ENCODE measurements around the gene RRM1.
A peak's percentile ranks its signal among the peaks of the same experiment; 100 is the strongest.
"Not testable (repeated sequence)": the region's sequence is repeated elsewhere in the genome, so short reads cannot be mapped to it uniquely, and the experiment has no call there.

RRM1 gene

GRCh38 chr11:4094348-4095291, at the start of gene RRM1:
TSS of gene RRM1 (plus strand) at chr11:4094799. CDS start at chr11:4095013, 214 bp downstream.
- DNase-seq = peak; percentile 91

GRCh38 chr11:4044976-4045646, 49.5 kb upstream of the RRM1 start:
- DNase-seq = no peak

- DNase-seq = no peak
Measured at GRCh38 chr11:4048340-4048739, 46.3 kb upstream of the RRM1 start.

- DNase-seq = no peak
Measured at GRCh38 chr11:4049006-4049405, 45.6 kb upstream of the RRM1 start.

- no peak for DNase-seq
Measured at GRCh38 chr11:4050138-4050537, 44.5 kb upstream of the RRM1 start.

- DNase-seq = not testable (repeated sequence)
Measured at GRCh38 chr11:4053200-4053599, 41.4 kb upstream of the RRM1 start.

GRCh38 chr11:4054643-4055042, 40.0 kb upstream of the RRM1 start:
- no peak for DNase-seq

GRCh38 chr11:4059424-4059823, 35.2 kb upstream of the RRM1 start:
- no peak for DNase-seq

- DNase-seq = no peak
Measured at GRCh38 chr11:4060182-4060923, 34.2 kb upstream of the RRM1 start.

- DNase-seq = no peak
Measured at GRCh38 chr11:4061700-4062099, 32.9 kb upstream of the RRM1 start.

- DNase-seq = no peak
Measured at GRCh38 chr11:4063348-4063747, 31.3 kb upstream of the RRM1 start.

- DNase-seq = no peak
Measured at GRCh38 chr11:4064278-4064955, 30.2 kb upstream of the RRM1 start.

GRCh38 chr11:4065086-4065485, 29.5 kb upstream of the RRM1 start:
- DNase-seq = no peak

- DNase-seq = no peak
Measured at GRCh38 chr11:4065601-4066377, 28.8 kb upstream of the RRM1 start.

GRCh38 chr11:4066910-4067309, 27.7 kb upstream of the RRM1 start:
- DNase-seq = no peak

GRCh38 chr11:4068962-4069361, 25.6 kb upstream of the RRM1 start:
- DNase-seq = no peak

GRCh38 chr11:4071325-4071724, 23.3 kb upstream of the RRM1 start:
- DNase-seq = no peak

GRCh38 chr11:4071914-4072313, 22.7 kb upstream of the RRM1 start:
- DNase-seq = no peak

GRCh38 chr11:4072668-4073285, 21.8 kb upstream of the RRM1 start:
- DNase-seq = peak; percentile 63

- no peak for DNase-seq
Measured at GRCh38 chr11:4074266-4074665, 20.3 kb upstream of the RRM1 start.

- peak; percentile 61 for DNase-seq
Measured at GRCh38 chr11:4076774-4077173, 17.8 kb upstream of the RRM1 start.

- no peak for DNase-seq
Measured at GRCh38 chr11:4083198-4083597, 11.4 kb upstream of the RRM1 start.
